Motor neuron (in vitro differentiated cells): ENCODE measurements around the gene DBF4. TPM values are rescaled to one million over a fixed set of nuclear protein-coding genes. Genes with fewer than 3 reads are reported as not detected.
"Not testable (repeated sequence)": the region's sequence is repeated elsewhere in the genome, so short reads cannot be mapped to it uniquely, and the experiment has no call there.

Source experiments
- ATAC-seq, 8 experiments: fragments of 200-7000 bp; cut with Tn5 transposase; replicated peaks in 6 of 8; 2 replicates each; pipeline ENCODE4 v1.8.0; 2021; ENCODE audit warnings: mild to moderate bottlenecking in 8 of 8, moderate library complexity in 8 of 8
- H3K27ac ChIP-seq, 2 donors: fragments of 250-450 bp; sonication (Bioruptor Pico); 2 replicates each; pipeline ENCODE4 v1.9.0; 2021; ENCODE audit warnings: antibody characterized with exemption in 2 of 2, mild to moderate bottlenecking in 2 of 2, moderate library complexity in 1 of 2
- H3K4me1 ChIP-seq, 2 donors: fragments of 250-450 bp; sonication (Bioruptor Pico); replicated peaks in 1 of 2; 2 replicates each; pipeline ENCODE4 v1.6.1; 2021; ENCODE audit warnings: antibody characterized with exemption in 2 of 2, mild to moderate bottlenecking in 2 of 2, moderate library complexity in 1 of 2
- H3K4me3 ChIP-seq, 5 donors: fragments of 250-450 bp; sonication (Bioruptor Pico); 2 replicates each; pipeline ENCODE4 v1.9.0; 2021; ENCODE audit warnings: antibody characterized with exemption in 5 of 5, mild to moderate bottlenecking in 5 of 5, moderate library complexity in 4 of 5
- WGBS, 10 experiments: fragments of 450-650 bp; shearing (Covaris generic); methylation state at CpG; one replicate each; pipeline ENCODE4 v1.0.0; 2022; 5-methylcytosine and 5-hydroxymethylcytosine counted together
- in situ Hi-C, 9 experiments: fragments of 400-800 bp; cut with MboI; loops; one replicate each; pipeline ENCODE4 v1.15.0; 2021; ENCODE audit warnings: low sequenced_read_pairs in 9 of 9, low pct_unique_long_range_greater_than_20kb in 2 of 9; ENCODE audit not compliant: unreplicated experiment in 9 of 9
- total RNA-seq, 8 experiments: library from RNA; unstranded; fragments of 300-600 nt; gene quantifications; 2 replicates each; pipeline versions ENCODE4 v1.2.3 to v1.2.4, GENCODE V29; 2022

The DBF4 gene
- total RNA-seq, 8 experiments from 2014 or later = 6.4 to 38.1 (median 12.1) TPM

- 3 to 20% (median 4%) methylated on average over 1 to 10 of the region's 47 CpGs; no CpG with 5 or more reads in 5 of the 10 experiments for WGBS, 10 experiments
- peak in 6 of 8 experiments; percentile 3 to 14 (median 10) for ATAC-seq
- Histone ChIP-seq H3K4me3 (peak overlapping the region; percentile 55 to 83 (median 68)), H3K4me1 (peaks cover 0 to 6% of the 10 kb centered on the region in 2 donors), H3K27ac (peak overlapping the region; percentile 74)
- in situ Hi-C loops = loop anchor here in 2 of 9 experiments (25.0 kb wide), 1 partner anchor 177 kb away; no protein-coding TSS in a partner anchor
Observed at GRCh38 chr7:87934699-87935383, 58.5 kb downstream of the DBF4 start.

GRCh38 chr7:87935384-87935706 lies 59.1 kb downstream of the DBF4 start:
- Histone ChIP-seq H3K4me3 (peak overlapping the region; percentile 55 to 83 (median 68)), H3K27ac (no peak overlapping the region), H3K4me1 (peaks cover 0 to 6% of the 10 kb centered on the region in 2 donors)
- in situ Hi-C loops = loop anchor here in 2 of 9 experiments (25.0 kb wide), 1 partner anchor 177 kb away; no protein-coding TSS in a partner anchor
- WGBS, 10 experiments = 13 to 39% (median 21%) methylated on average over 1 to 8 of the region's 8 CpGs; no CpG with 5 or more reads in 4 of the 10 experiments
- ATAC-seq = no peak

- Histone ChIP-seq H3K27ac (no peak overlapping the region), H3K4me3 (no peak overlapping the region), H3K4me1 (no peaks in the 10 kb centered on the region)
- WGBS, 10 experiments = 20 to 100% (median 90%) methylated on average over 1 to 4 of the region's 4 CpGs; no CpG with 5 or more reads in 1 of the 10 experiments
- ATAC-seq = no peak
- in situ Hi-C loops = loop anchor here in 2 of 9 experiments (25.0 kb wide), 1 partner anchor 171 kb away; no protein-coding TSS in a partner anchor
Observed at GRCh38 chr7:87941138-87941537, 64.8 kb downstream of the DBF4 start.

- in situ Hi-C loops = loop anchor here in 2 of 9 experiments (25.0 kb wide), 1 partner anchor 168 kb away; no protein-coding TSS in a partner anchor
- H3K27ac ChIP-seq = no peak overlapping the region
- no peak for ATAC-seq
- no peak overlapping the region for H3K4me3 ChIP-seq
- WGBS, 10 experiments = 17 to 100% (median 90%) methylated on average over 1 to 3 of the region's 3 CpGs; no CpG with 5 or more reads in 1 of the 10 experiments
- H3K4me1 ChIP-seq = no peaks in the 10 kb centered on the region
Observed at GRCh38 chr7:87944547-87944946, 68.3 kb downstream of the DBF4 start.

GRCh38 chr7:87945926-87946325 lies 69.6 kb downstream of the DBF4 start:
- H3K27ac ChIP-seq, ATAC-seq, H3K4me1 ChIP-seq, H3K4me3 ChIP-seq: not testable (repeated sequence)
- in situ Hi-C loops = loop anchor here in 2 of 9 experiments (25.0 kb wide), 1 partner anchor 166 kb away; no protein-coding TSS in a partner anchor

GRCh38 chr7:87948371-87948770 lies 72.1 kb downstream of the DBF4 start:
- Histone ChIP-seq H3K4me3 (no peak overlapping the region), H3K4me1 (no peaks in the 10 kb centered on the region), H3K27ac (no peak overlapping the region)
- no peak for ATAC-seq
- in situ Hi-C loops = loop anchor here in 2 of 9 experiments (25.0 kb wide), 1 partner anchor 164 kb away; no protein-coding TSS in a partner anchor

Other genes with a start within 250 kb of the DBF4 start
- 10 to 100 TPM in 5 of 8 experiments, 1 to 10 TPM in 2, under 1 TPM in 1; 0.41 to 27.1 (median 16.8) TPM for gene RUNDC3B, start 248.1 kb upstream of the DBF4 start, total RNA-seq
- gene SLC25A40, start 133 bp upstream of the DBF4 start, total RNA-seq = 10 to 100 TPM in 7 of 8 experiments, 1 to 10 TPM in 1; 9.8 to 27.4 (median 14.3) TPM
- gene ADAM22, start 57.8 kb downstream of the DBF4 start, total RNA-seq = 10 to 100 TPM in 6 of 8 experiments, 1 to 10 TPM in 1, under 1 TPM in 1; 0.51 to 26.0 (median 15.7) TPM